Measurements from ENCODE around the gene PAX3. TPM values are rescaled to one million over a fixed set of nuclear protein-coding genes. Genes with fewer than 3 reads are reported as not detected.
A peak's percentile ranks its signal among the peaks of the same experiment; 100 is the strongest.

Gene PAX3
- total and polyA plus RNA-seq, 11 donors = 0.42 TPM; not detected in 10

GRCh38 chr2:222294996-222295367 is 3.8 kb downstream of the PAX3 start:
- H3K4me1 ChIP-seq = peaks cover 0 to 45% (median 15%) of the 10 kb centered on the region in 12 donors
- peak overlapping the region in 7 of 12 donors; percentile 9 to 44 (median 21) for H3K4me3 ChIP-seq
- peaks cover 83 to 100% (median 97%) of the 10 kb centered on the region in 9 donors for H3K27me3 ChIP-seq
- DNase-seq = no peak
- intact Hi-C loops (cut with DNase I) = no loop called here
- no peaks in the 10 kb centered on the region for H3K9me3 ChIP-seq
- H3K36me3 ChIP-seq = no peaks in the 10 kb centered on the region
- 2 to 6% (median 5%) methylated on average over 20 to 27 of the region's 27 CpGs for whole genome bisulfite sequencing, 4 donors
- ATAC-seq = no peak
- TF ChIP-seq POLR2A (IDR thresholded peaks at IDR 0.05) = no peak
- TF ChIP-seq CTCF (IDR thresholded peaks at IDR 0.05) = no peak
- no peak overlapping the region for H3K27ac ChIP-seq

GRCh38 chr2:222293660-222294630 is 4.9 kb downstream of the PAX3 start:
- peaks cover 0 to 43% (median 15%) of the 10 kb centered on the region in 12 donors for H3K4me1 ChIP-seq
- WGBS, 4 donors = 6 to 11% (median 8%) methylated on average over 34 to 36 of the region's 36 CpGs
- H3K36me3 ChIP-seq = no peaks in the 10 kb centered on the region
- no peaks in the 10 kb centered on the region for H3K9me3 ChIP-seq
- no peak for DNase-seq
- TF ChIP-seq CTCF (IDR thresholded peaks at IDR 0.05) (no peak), POLR2A (IDR thresholded peaks at IDR 0.05) (no peak)
- peaks cover 84 to 100% (median 98%) of the 10 kb centered on the region in 9 donors for H3K27me3 ChIP-seq
- no peak overlapping the region for H3K27ac ChIP-seq
- intact Hi-C loops (cut with DNase I) = no loop called here
- no peak for ATAC-seq
- H3K4me3 ChIP-seq = no peak overlapping the region

GRCh38 chr2:222292149-222293134 is 6.4 kb downstream of the PAX3 start:
- DNase-seq = no peak

More at GRCh38 chr2:222292149-222293134, 6.4 kb downstream of the PAX3 start:
- Histone ChIP-seq H3K27ac (no peak overlapping the region), H3K36me3 (no peaks in the 10 kb centered on the region), H3K9me3 (no peaks in the 10 kb centered on the region), H3K4me3 (no peak overlapping the region), H3K27me3 (peaks cover 83 to 100% (median 98%) of the 10 kb centered on the region in 9 donors), H3K4me1 (peaks cover 0 to 32% (median 10%) of the 10 kb centered on the region in 12 donors)
- TF ChIP-seq POLR2A (IDR thresholded peaks at IDR 0.05) (no peak), CTCF (IDR thresholded peaks at IDR 0.05) (no peak)
- WGBS, 4 donors = 27 to 46% (median 35%) methylated on average over 14 of the region's 14 CpGs
- intact Hi-C loops (cut with DNase I) = no loop called here
- no peak for ATAC-seq

Measured in heart left ventricle (tissue), 16 donors.